ENCODE data around the gene OR2B3. TPM values are rescaled to one million over a fixed set of nuclear protein-coding genes. Genes with fewer than 3 reads are reported as not detected.

OR2B3 gene
- total RNA-seq, 1 experiment from 2014 or later, result not detected

GRCh38 chr6:29045075-29045474 lies 42.0 kb downstream of the OR2B3 start, which contains the start of gene OR2W1:
Gene OR2W1 (minus strand): TSS chr6:29045175. CDS start chr6:29045175, 0 bp downstream.
- DNase-seq (ENCODE audit: low read depth, low spot score), result no peak
- no peak within 1 kb of the TSS for H3K4me3 ChIP-seq (replicated peaks in 1 of 2; ENCODE audit: low read depth in 1 of 2, low read length in 2 of 2)
- POLR2A ChIA-PET, result no interaction called here
- CTCF ChIA-PET, result no interaction called here
- RAD21 ChIA-PET (ENCODE audit: low non-redundant PET in 1 of 2, low total read pairs in 2 of 2, uncharacterized antibody in 2 of 2, unreplicated experiment in 2 of 2), result no interaction called here
- no peak within 1 kb of the TSS for H3K27ac ChIP-seq (ENCODE audit: low read depth, low read length)
- H4K20me1 ChIP-seq (ENCODE audit: insufficient read depth), result no peaks in the 10 kb centered on the region
- H3K9me2 ChIP-seq (ENCODE audit: insufficient read depth), result no peaks in the 10 kb centered on the region; the same call in 1 of the 2 replicates
- H3K79me2 ChIP-seq (ENCODE audit: insufficient read depth, low read length), result no peaks in the 10 kb centered on the region
- H3K36me3 ChIP-seq (ENCODE audit: control insufficient read depth in 1 of 2, insufficient read depth in 2 of 2, low read length in 2 of 2), result no peaks in the 10 kb centered on the region
- no peak for ATAC-seq
- no peak within 1 kb of the TSS for H3K9ac ChIP-seq (ENCODE audit: low read length)
- H2AFZ ChIP-seq (ENCODE audit: low read depth, low read length, poor library complexity, severe bottlenecking), result no peak within 1 kb of the TSS
- TF ChIP-seq POLR2A (IDR thresholded peaks at IDR 0.05; ENCODE audit: borderline replicate concordance, extremely low read depth, insufficient read depth, insufficient read length) (no peak), CEBPB (IDR thresholded peaks at IDR 0.05; ENCODE audit: low read depth) (no peak), SRF (IDR thresholded peaks at IDR 0.05; ENCODE audit: low read depth) (no peak), ZNF274 (IDR thresholded peaks at IDR 0.05; ENCODE audit: low read depth, low read length) (no peak), EGR1 (IDR thresholded peaks at IDR 0.05; ENCODE audit: low read depth) (no peak), REST (IDR thresholded peaks at IDR 0.05; ENCODE audit: low read depth) (no peak), MAX (IDR thresholded peaks at IDR 0.05) (no peak), CBX3 (IDR thresholded peaks at IDR 0.05; ENCODE audit: low read depth) (no peak), SP1 (IDR thresholded peaks at IDR 0.05; ENCODE audit: low read depth) (no peak), TCF7L2 (IDR thresholded peaks at IDR 0.05; ENCODE audit: borderline replicate concordance, extremely low read depth, insufficient read depth, insufficient read length) (no peak), ZFX (IDR thresholded peaks at IDR 0.05) (no peak), ELF1 (IDR thresholded peaks at IDR 0.05; ENCODE audit: borderline replicate concordance, low read depth) (no peak), SIN3A (IDR thresholded peaks at IDR 0.05; ENCODE audit: low read depth) (no peak), POLR2AphosphoS5 (IDR thresholded peaks at IDR 0.05; ENCODE audit: low read depth, low read length) (no peak), JUND (IDR thresholded peaks at IDR 0.05) (no peak), CTCF (IDR thresholded peaks at IDR 0.05 in 2 of 3, conservative IDR thresholded peaks at IDR 0.05 in 1 of 3; ENCODE audit: borderline replicate concordance in 1 of 3, insufficient read depth in 1 of 3, low read depth in 2 of 3, low read length in 2 of 3) (no peak), ATF3 (IDR thresholded peaks at IDR 0.05) (no peak), FOSL1 (IDR thresholded peaks at IDR 0.05; ENCODE audit: low read depth) (no peak), EZH2phosphoT487 (IDR thresholded peaks at IDR 0.05; ENCODE audit: borderline replicate concordance) (no peak)
- no peaks in the 10 kb centered on the region for H3K4me1 ChIP-seq (ENCODE audit: control insufficient read depth in 1 of 2, insufficient read depth in 2 of 2, low read length in 2 of 2)
- H3K4me2 ChIP-seq (ENCODE audit: low read length), result no peak within 1 kb of the TSS
- intact Hi-C loops (cut with micrococcal nuclease), result no loop called here
- no peaks in the 10 kb centered on the region for H3K27me3 ChIP-seq (ENCODE audit: insufficient read depth, low read length)
- no peaks in the 10 kb centered on the region for H3K9me3 ChIP-seq (ENCODE audit: control insufficient read depth in 1 of 2, insufficient read depth in 1 of 2, low read depth in 1 of 2, low read length in 2 of 2)
- no TSS peak for BruUV-seq (replicated peaks)

Measured in HCT116 (cell line).